ENCODE data around the gene PLA2G4F.
"Not testable (repeated sequence)": the region's sequence is repeated elsewhere in the genome, so short reads cannot be mapped to it uniquely, and the experiment has no call there.

The PLA2G4F gene

DNA sequence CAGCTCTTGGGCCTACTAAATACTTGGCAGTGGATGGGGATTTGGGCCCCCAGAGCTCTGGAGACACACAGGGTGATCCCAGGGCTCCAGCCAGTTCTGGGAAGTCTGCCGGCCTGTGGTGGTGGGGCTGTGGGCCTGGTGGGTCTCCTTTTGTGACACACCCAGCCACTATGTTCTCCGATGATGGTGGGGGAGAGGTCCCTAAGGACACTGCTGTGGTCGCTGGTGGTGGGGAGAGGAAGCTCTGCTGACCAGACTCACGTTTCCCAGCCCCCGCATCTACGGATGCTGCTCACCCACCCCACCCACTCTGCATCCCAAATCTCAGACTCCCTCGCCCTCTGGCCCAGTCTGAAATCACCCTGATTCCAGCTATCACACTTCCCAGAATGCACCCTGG, 62.5 kb downstream of the PLA2G4F start:
- no peak for DNase-seq

GRCh38 chr15:42092398-42093318, 63.8 kb downstream of the PLA2G4F start:
- no peak for DNase-seq

DNA sequence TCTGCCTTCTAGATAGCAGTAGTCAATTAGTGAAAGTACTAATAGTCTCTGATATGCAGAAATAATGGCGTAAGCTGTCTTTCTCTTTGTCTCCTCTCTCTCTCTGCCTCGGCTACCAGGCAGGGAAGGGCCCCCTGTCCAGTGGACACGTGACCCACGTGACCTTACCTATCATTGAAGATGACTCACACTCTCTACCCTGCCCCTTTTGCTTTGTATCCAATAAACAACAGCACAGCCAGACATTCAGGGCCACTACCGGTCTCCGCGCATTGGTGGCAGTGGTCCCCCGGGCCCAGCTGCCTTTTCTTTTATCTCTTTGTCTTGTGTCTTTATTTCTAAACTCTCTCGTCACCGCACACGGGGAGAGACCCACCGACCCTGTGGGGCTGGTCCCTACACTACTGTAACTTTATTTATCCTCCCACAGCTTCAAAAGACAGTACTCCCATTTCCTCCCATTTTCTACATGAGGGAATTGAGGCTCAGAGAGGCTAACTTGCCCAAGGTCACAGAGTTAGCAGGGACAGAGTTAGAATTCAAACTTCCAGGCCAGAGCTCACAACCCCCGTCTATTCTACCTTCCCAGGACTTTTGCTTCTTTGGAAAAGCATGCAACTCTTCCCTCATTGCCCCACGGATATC, 64.6 kb downstream of the PLA2G4F start:
- not testable (repeated sequence) for DNase-seq

GRCh38 chr15:42090781-42091180, 65.7 kb downstream of the PLA2G4F start:
- no peak for DNase-seq

GRCh38 chr15:42090370-42090769, 66.1 kb downstream of the PLA2G4F start:
- DNase-seq, result no peak

GRCh38 chr15:42089942-42090341, 66.5 kb downstream of the PLA2G4F start:
- DNase-seq, result no peak
